Liver (tissue), 9 donors: Measurements from ENCODE around the gene NOS2. TPM values are rescaled to one million over a fixed set of nuclear protein-coding genes. Genes with fewer than 3 reads are reported as not detected.
"Not testable (repeated sequence)": the region's sequence is repeated elsewhere in the genome, so short reads cannot be mapped to it uniquely, and the experiment has no call there.

ENCODE experiments used
- DNase-seq: peaks from one replicate; pipeline ENCODE4 v3.0.0-alpha.2; 2017; ENCODE audit warnings: low spot score
- H3K27ac ChIP-seq, 2 donors: one replicate each; pipeline ENCODE4 v1.7.0; 2013; ENCODE audit warnings: inconsistent platforms in 2 of 2, low read length in 2 of 2, control low read depth in 1 of 2, low read depth in 1 of 2, mild to moderate bottlenecking in 1 of 2
- H3K27me3 ChIP-seq, 4 donors: one replicate each; pipeline versions ENCODE4 v1.6.1 to v1.7.0; 2013; ENCODE audit warnings: low read length in 3 of 4, inconsistent platforms in 1 of 4, mild to moderate bottlenecking in 1 of 4, moderate library complexity in 1 of 4; ENCODE audit not compliant: control insufficient read depth in 4 of 4, insufficient read depth in 4 of 4
- H3K36me3 ChIP-seq, 4 donors: one replicate each; pipeline versions ENCODE4 v1.6.1 to v1.7.0; 2013; ENCODE audit warnings: low read length in 3 of 4, mild to moderate bottlenecking in 3 of 4, low read depth in 1 of 4, moderate library complexity in 1 of 4; ENCODE audit not compliant: control insufficient read depth in 4 of 4, insufficient read depth in 3 of 4
- H3K4me1 ChIP-seq, 4 donors: one replicate each; pipeline versions ENCODE4 v1.6.1 to v1.7.0; 2013; ENCODE audit warnings: low read length in 3 of 4, mild to moderate bottlenecking in 3 of 4, moderate library complexity in 1 of 4; ENCODE audit not compliant: control insufficient read depth in 4 of 4, insufficient read depth in 4 of 4
- H3K4me3 ChIP-seq, 3 donors: one replicate each; pipeline versions ENCODE4 v1.6.1 to v1.7.0; 2013; ENCODE audit warnings: low read length in 3 of 3, control low read depth in 1 of 3, low read depth in 1 of 3, mild to moderate bottlenecking in 1 of 3
- H3K9ac ChIP-seq, 2 donors: one replicate each; pipeline ENCODE4 v1.7.0; 2013; ENCODE audit warnings: low read length in 2 of 2, mild to moderate bottlenecking in 2 of 2, moderate library complexity in 2 of 2, control low read depth in 1 of 2, low read depth in 1 of 2
- H3K9me3 ChIP-seq, 4 donors: one replicate each; pipeline versions ENCODE4 v1.6.1 to v1.7.0; 2013; ENCODE audit warnings: low read length in 3 of 4; ENCODE audit not compliant: control insufficient read depth in 4 of 4
- ATF3 ChIP-seq: IDR thresholded peaks from 2 replicates; pipeline ENCODE4 v1.6.1; 2016; ENCODE audit warnings: antibody characterized with exemption
- CTCF ChIP-seq: fragments of 150-350 bp; IDR thresholded peaks from 2 replicates; pipeline ENCODE4 v1.5.1; 2017; ENCODE audit warnings: improper control_type of control experiment, low read depth, low read length; ENCODE audit not compliant: missing input control
- FOXA1 ChIP-seq: IDR thresholded peaks from 2 replicates; pipeline ENCODE4 v1.6.1; 2016; ENCODE audit warnings: antibody characterized with exemption
- FOXA2 ChIP-seq: IDR thresholded peaks from 2 replicates; pipeline ENCODE4 v1.6.1; 2016; ENCODE audit warnings: antibody characterized with exemption
- HNF4A ChIP-seq, 2 donors: conservative IDR thresholded peaks; 2 replicates each; pipeline ENCODE4 v1.6.1; 2016; ENCODE audit warnings: antibody characterized with exemption in 2 of 2, mild to moderate bottlenecking in 2 of 2
- HNF4G ChIP-seq: IDR thresholded peaks from 2 replicates; pipeline ENCODE4 v1.6.1; 2016; ENCODE audit warnings: antibody characterized with exemption
- JUND ChIP-seq, 2 donors: IDR thresholded peaks; 2 replicates each; pipeline ENCODE4 v1.6.1; 2016; ENCODE audit warnings: antibody characterized with exemption in 2 of 2
- MAX ChIP-seq: IDR thresholded peaks from 2 replicates; pipeline ENCODE4 v1.6.1; 2016; ENCODE audit warnings: antibody characterized with exemption
- NR2F2 ChIP-seq: IDR thresholded peaks from 2 replicates; pipeline ENCODE4 v1.6.1; 2016; ENCODE audit warnings: antibody characterized with exemption
- RAD21 ChIP-seq, 2 donors: IDR thresholded peaks; 2 replicates each; pipeline ENCODE4 v1.6.1; 2016; ENCODE audit warnings: antibody characterized with exemption in 2 of 2, mild to moderate bottlenecking in 2 of 2
- RXRA ChIP-seq, 2 donors: IDR thresholded peaks; 2 replicates each; pipeline ENCODE4 v1.6.1; 2017 to 2018; ENCODE audit warnings: antibody characterized with exemption in 2 of 2, mild to moderate bottlenecking in 1 of 2
- YY1 ChIP-seq: IDR thresholded peaks from 2 replicates; pipeline ENCODE4 v1.6.1; 2016; ENCODE audit warnings: antibody characterized with exemption, mild to moderate bottlenecking
- WGBS: extraction: QIAGEN DNeasy Blood & Tissue Kit; methylation state at CpG from one replicate; pipeline ENCODE4 v1.1.7; 2013; 5-methylcytosine and 5-hydroxymethylcytosine counted together
- polyA plus RNA-seq, 2 donors: library from polyadenylated mRNA; stranded (reverse) in 1 of 2; unstranded in 1 of 2; fragments of 200-250 nt in 1 of 2; fragments of >200 nt in 1 of 2; fragmentation: Nextera tagmentation in 1 of 2; extraction: Ambion mirVana in 1 of 2; gene quantifications; one replicate each; pipeline versions ENCODE4 v1.2.1 to v1.2.3, GENCODE V29; 2013 to 2015
- total RNA-seq, 2 donors: library from RNA; depleted of rRNA; stranded (reverse); fragments of >200 nt; gene quantifications; one replicate each; pipeline ENCODE4 v1.2.3, GENCODE V29; 2014
- donor health status: healthy.
- donor health status: healthy.
- donor health status: healthy.
- donor health status: healthy.
- donor health status: healthy.

Gene NOS2
- total and polyA plus RNA-seq, 4 donors, result under 0.01 to 0.01 TPM; not detected in 2

GRCh38 chr17:27751166-27751565 lies 49.2 kb downstream of the NOS2 start:
- no peaks in the 10 kb centered on the region for H3K4me1 ChIP-seq
- DNase-seq, result no peak
- 79% methylated on average over 8 of the region's 8 CpGs for WGBS

GRCh38 chr17:27749562-27750150 lies 50.7 kb downstream of the NOS2 start:
- H3K36me3 ChIP-seq, H3K9ac ChIP-seq, DNase-seq, H3K9me3 ChIP-seq, H3K27me3 ChIP-seq, H3K4me1 ChIP-seq, H3K4me3 ChIP-seq, H3K27ac ChIP-seq: not testable (repeated sequence)
- 93% methylated on average over 15 of the region's 15 CpGs for WGBS

More at GRCh38 chr17:27751166-27751565, 49.2 kb downstream of the NOS2 start:
- no peaks in the 10 kb centered on the region for H3K9me3 ChIP-seq
- H3K4me3 ChIP-seq, result no peak overlapping the region
- no peak overlapping the region for H3K27ac ChIP-seq
- no peaks in the 10 kb centered on the region for H3K27me3 ChIP-seq
- H3K9ac ChIP-seq, result no peak overlapping the region
- H3K36me3 ChIP-seq, result no peaks in the 10 kb centered on the region
- TF ChIP-seq FOXA2, result no peak
- no peak for TF ChIP-seq JUND (IDR thresholded peaks at IDR 0.05)
- TF ChIP-seq RXRA (IDR thresholded peaks at IDR 0.05), result no peak
- TF ChIP-seq RAD21 (IDR thresholded peaks at IDR 0.05), result no peak
- no peak for TF ChIP-seq HNF4G
- TF ChIP-seq YY1, result no peak
- no peak for TF ChIP-seq NR2F2

GRCh38 chr17:27748360-27748825 lies 51.9 kb downstream of the NOS2 start:
- no peaks in the 10 kb centered on the region for H3K4me1 ChIP-seq
- TF ChIP-seq JUND (IDR thresholded peaks at IDR 0.05), result no peak
- TF ChIP-seq RAD21 (IDR thresholded peaks at IDR 0.05), result no peak
- no peak for TF ChIP-seq YY1
- TF ChIP-seq FOXA2, result no peak
- TF ChIP-seq MAX, result no peak
- TF ChIP-seq ATF3, result no peak
- no peak for TF ChIP-seq HNF4G
- no peak for TF ChIP-seq HNF4A (conservative IDR thresholded peaks at IDR 0.05)
- TF ChIP-seq CTCF, result no peak
- TF ChIP-seq FOXA1, result no peak
- TF ChIP-seq RXRA (IDR thresholded peaks at IDR 0.05), result no peak
- TF ChIP-seq NR2F2, result no peak
- H3K9ac ChIP-seq, result no peak overlapping the region
- H3K36me3 ChIP-seq, result no peaks in the 10 kb centered on the region
- H3K27ac ChIP-seq, result no peak overlapping the region
- no peak for DNase-seq
- H3K27me3 ChIP-seq, result no peaks in the 10 kb centered on the region
- 53% methylated on average over 5 of the region's 5 CpGs for WGBS
- no peaks in the 10 kb centered on the region for H3K9me3 ChIP-seq
- no peak overlapping the region for H3K4me3 ChIP-seq
